Sigmoid colon (tissue), 7 donors: ENCODE measurements around the gene BTNL8. TPM values are rescaled to one million over a fixed set of nuclear protein-coding genes. Genes with fewer than 3 reads are reported as not detected.

Source experiments
- DNase-seq: peaks from one replicate; pipeline ENCODE4 v3.0.0-alpha.2; 2019
- H3K27ac ChIP-seq, 4 donors: fragments of 200-600 bp; sonication (generic); one replicate each; pipeline ENCODE4 v1.5.1; 2016 to 2019; ENCODE audit warnings: mild to moderate bottlenecking in 1 of 4
- H3K27me3 ChIP-seq, 3 donors: fragments of 200-600 bp; sonication (generic); one replicate each; pipeline ENCODE4 v1.5.1; 2019; ENCODE audit warnings: mild to moderate bottlenecking in 1 of 3
- H3K36me3 ChIP-seq, 4 donors: fragments of 200-600 bp; sonication (generic); one replicate each; pipeline ENCODE4 v1.5.1; 2016 to 2019
- H3K4me1 ChIP-seq, 4 donors: fragments of 200-600 bp; sonication (generic); one replicate each; pipeline ENCODE4 v1.5.1; 2017 to 2019
- H3K4me3 ChIP-seq, 4 donors: fragments of 200-600 bp; sonication (generic); one replicate each; pipeline ENCODE4 v1.5.1; 2017 to 2019; ENCODE audit warnings: mild to moderate bottlenecking in 2 of 4, moderate library complexity in 1 of 4
- H3K9me3 ChIP-seq, 4 donors: fragments of 200-600 bp in 3 of 4; sonication (generic) in 3 of 4; one replicate each; pipeline versions ENCODE4 v1.5.1 to v1.6.1; 2013 to 2019
- CTCF ChIP-seq, 4 experiments: fragments of 450-650 bp in 3 of 4; fragments of 200-600 bp in 1 of 4; IDR thresholded peaks; one replicate each; pipeline ENCODE4 v1.5.1; 2016 to 2019; ENCODE audit warnings: antibody characterized with exemption in 4 of 4, mild to moderate bottlenecking in 3 of 4, moderate library complexity in 2 of 4
- EP300 ChIP-seq, 4 donors: sonication (generic); formaldehyde crosslinking; IDR thresholded peaks; one replicate each; pipeline ENCODE4 v1.6.1; 2017; ENCODE audit warnings: antibody characterized with exemption in 4 of 4
- POLR2A ChIP-seq, 2 donors: fragments of 450-650 bp; IDR thresholded peaks; one replicate each; pipeline ENCODE4 v1.6.1; 2016; ENCODE audit warnings: antibody characterized with exemption in 2 of 2, mild to moderate bottlenecking in 2 of 2, moderate library complexity in 2 of 2
- POLR2AphosphoS5 ChIP-seq, 4 donors: sonication (generic); formaldehyde crosslinking; IDR thresholded peaks; one replicate each; pipeline ENCODE4 v1.6.1; 2017; ENCODE audit warnings: antibody characterized with exemption in 4 of 4
- WGBS, 2 donors: extraction: QIAGEN DNeasy Blood & Tissue Kit; methylation state at CpG; one replicate each; pipeline ENCODE4 v1.1.7; 2013; 5-methylcytosine and 5-hydroxymethylcytosine counted together
- intact Hi-C: fragments of 100-400 bp; cut with DNase I; formaldehyde crosslinking; loops from one replicate; pipeline ENCODE4 v1.15.1; 2023
- polyA plus RNA-seq, 3 donors: library from polyadenylated mRNA; stranded (reverse); fragments of 200-250 nt; gene quantifications; one replicate each; pipeline ENCODE4 v1.2.3, GENCODE V29; 2013
- small RNA-seq, 3 donors: library from RNA; depleted of rRNA; stranded (forward); fragments of <200 nt; gene quantifications; one replicate each; pipeline ENCODE3, GENCODE V24; 2016
- total RNA-seq, 4 donors: library from RNA; depleted of rRNA; stranded (reverse); fragments of >200 nt; gene quantifications; one replicate each; pipeline ENCODE4 v1.1.0, GENCODE V29; 2016
- donor health status: healthy with polysubstance abuse.
- donor health status: Bipolar disorder and iron deficiency.
- donor health status: healthy.

The BTNL8 gene
- total and polyA plus RNA-seq, 7 donors, result 0.27 to 32.2 (median 15.6) TPM; not detected in 2

- intact Hi-C loops, result no loop called here
- Histone ChIP-seq H3K9me3 (peaks cover 0 to 3% (median 0%) of the 10 kb centered on the region in 4 donors), H3K27ac (no peak overlapping the region), H3K27me3 (no peaks in the 10 kb centered on the region), H3K36me3 (no peaks in the 10 kb centered on the region), H3K4me1 (no peaks in the 10 kb centered on the region), H3K4me3 (no peak overlapping the region)
- DNase-seq, result no peak
- no peak for TF ChIP-seq CTCF (IDR thresholded peaks at IDR 0.05)
- no peak for TF ChIP-seq EP300 (IDR thresholded peaks at IDR 0.05)
- TF ChIP-seq POLR2AphosphoS5 (IDR thresholded peaks at IDR 0.05), result no peak
- TF ChIP-seq POLR2A (IDR thresholded peaks at IDR 0.05), result no peak
- WGBS, 2 donors, result 77 to 84% methylated on average over 16 of the region's 16 CpGs
These were observed 91.3 kb downstream of the BTNL8 start for GRCh38 chr5:180990086-180990881.

- Histone ChIP-seq H3K27ac (no peak overlapping the region), H3K4me3 (no peak overlapping the region), H3K27me3 (no peaks in the 10 kb centered on the region), H3K4me1 (no peaks in the 10 kb centered on the region), H3K36me3 (no peaks in the 10 kb centered on the region), H3K9me3 (peaks cover 0 to 3% (median 0%) of the 10 kb centered on the region in 4 donors)
- WGBS, 2 donors, result 45 to 75% methylated on average over 5 of the region's 5 CpGs
- intact Hi-C loops, result no loop called here
- TF ChIP-seq POLR2A (IDR thresholded peaks at IDR 0.05) (no peak), EP300 (IDR thresholded peaks at IDR 0.05) (no peak), POLR2AphosphoS5 (IDR thresholded peaks at IDR 0.05) (no peak), CTCF (IDR thresholded peaks at IDR 0.05) (no peak)
- DNase-seq, result no peak
These were observed 91.9 kb downstream of the BTNL8 start for GRCh38 chr5:180990882-180991242.

Small RNA genes lying within 50 kb of the gene (small RNA-seq; reads per million reads assigned to genes)
- gene RF00019 (0 reads per million in 3 donors), gene RPS29P12 (0 reads per million in 3 donors)

Other genes with a start within 250 kb of the BTNL8 start
- gene FLT4, start 249.6 kb upstream of the BTNL8 start, total RNA-seq, result 10 to 100 TPM in 1 of 4 donors, 1 to 10 TPM in 3; 5.3 to 16.9 (median 8.6) TPM
- gene FLT4, start 249.6 kb upstream of the BTNL8 start, polyA plus RNA-seq, result 1 to 10 TPM in 1 of 3 donors, under 1 TPM in 2; 0.23 to 6.2 (median 0.60) TPM
- not detected for gene OR2Y1, start 159.1 kb upstream of the BTNL8 start, total RNA-seq
- gene OR2Y1, start 159.1 kb upstream of the BTNL8 start, polyA plus RNA-seq, result not detected
- gene MGAT1, start 96.4 kb upstream of the BTNL8 start, total RNA-seq, result 100 to 1,000 TPM in 3 of 4 donors, 10 to 100 TPM in 1; 94.5 to 149 (median 121) TPM
- 100 to 1,000 TPM in 1 of 3 donors, 10 to 100 TPM in 2; 41.4 to 134 (median 71.2) TPM for gene MGAT1, start 96.4 kb upstream of the BTNL8 start, polyA plus RNA-seq
- 10 to 100 TPM; 18.7 to 34.6 (median 27.3) TPM for gene ZFP62, start 37.9 kb upstream of the BTNL8 start, total RNA-seq
- gene ZFP62, start 37.9 kb upstream of the BTNL8 start, polyA plus RNA-seq, result 10 to 100 TPM; 12.9 to 23.7 (median 16.2) TPM
- gene BTNL3, start 89.7 kb downstream of the BTNL8 start, total RNA-seq, result under 1 TPM in 1 of 4 donors, not detected in 3; 0.36 TPM
- 10 to 100 TPM; 18.0 to 25.6 (median 18.3) TPM for gene BTNL3, start 89.7 kb downstream of the BTNL8 start, polyA plus RNA-seq
- gene BTNL9, start 141.1 kb downstream of the BTNL8 start, total RNA-seq, result 10 to 100 TPM in 1 of 4 donors, 1 to 10 TPM in 3; 4.2 to 34.9 (median 7.1) TPM
- 1 to 10 TPM in 2 of 3 donors, under 1 TPM in 1; 0.46 to 5.0 (median 1.8) TPM for gene BTNL9, start 141.1 kb downstream of the BTNL8 start, polyA plus RNA-seq
- not detected for gene OR2V1, start 232.0 kb downstream of the BTNL8 start, total RNA-seq
- gene OR2V1, start 232.0 kb downstream of the BTNL8 start, polyA plus RNA-seq, result not detected
- not detected for gene OR2V2, start 248.4 kb downstream of the BTNL8 start, total RNA-seq
- not detected for gene OR2V2, start 248.4 kb downstream of the BTNL8 start, polyA plus RNA-seq